H1 (cell line): ENCODE data around the gene FAF2. TPM values are rescaled to one million over a fixed set of nuclear protein-coding genes. Genes with fewer than 3 reads are reported as not detected.

Source experiments
- BCL11A ChIP-seq, 2 experiments: IDR thresholded peaks; one replicate each; pipeline ENCODE4 v1.6.1; 2011; ENCODE audit warnings: low read depth in 2 of 2, low read length in 2 of 2, mild to moderate bottlenecking in 2 of 2
- CBX5 ChIP-seq: fragments of 300-800, 300-1000 bp; sonication (generic); IDR thresholded peaks from 2 replicates; pipeline ENCODE4 v1.7.1; 2016; ENCODE audit warnings: antibody characterized with exemption, low read length, low read depth
- CREB1 ChIP-seq: IDR thresholded peaks from 2 replicates; pipeline ENCODE4 v1.6.1; 2012; ENCODE audit warnings: inconsistent platforms
- CTBP2 ChIP-seq: IDR thresholded peaks from 2 replicates; pipeline ENCODE4 v1.7.0; 2011; ENCODE audit warnings: borderline replicate concordance, mild to moderate bottlenecking, moderate library complexity, mixed read lengths, low read length; ENCODE audit not compliant: insufficient read depth, insufficient read length
- E2F6 ChIP-seq: IDR thresholded peaks from 2 replicates; pipeline ENCODE4 v1.6.1; 2012; ENCODE audit warnings: inconsistent platforms
- EP300 ChIP-seq, 2 experiments: IDR thresholded peaks; 1 replicate in 1 of 2; 2 replicates in 1 of 2; pipeline ENCODE4 v1.6.1; 2011 to 2012; ENCODE audit warnings: low read depth in 2 of 2, low read length in 2 of 2, mild to moderate bottlenecking in 2 of 2, borderline replicate concordance in 1 of 2, inconsistent platforms in 1 of 2, moderate library complexity in 1 of 2
- GTF2F1 ChIP-seq: IDR thresholded peaks from 2 replicates; pipeline ENCODE4 v1.6.1; 2012; ENCODE audit warnings: low read depth, low read length, improper control_type of control experiment, borderline replicate concordance
- NRF1 ChIP-seq: IDR thresholded peaks from 2 replicates; pipeline ENCODE4 v1.6.1; 2011; ENCODE audit warnings: mild to moderate bottlenecking, low read depth, low read length, improper control_type of control experiment
- SP1 ChIP-seq: IDR thresholded peaks from 2 replicates; pipeline ENCODE4 v1.6.1; 2011; ENCODE audit warnings: low read depth, low read length
- TAF1 ChIP-seq: IDR thresholded peaks from 2 replicates; pipeline ENCODE4 v1.6.1; 2011; ENCODE audit warnings: mild to moderate bottlenecking, low read depth, low read length
- TEAD4 ChIP-seq: IDR thresholded peaks from 2 replicates; pipeline ENCODE4 v1.6.1; 2012; ENCODE audit warnings: low read depth, low read length, inconsistent platforms, mixed read lengths
- polyA plus RNA-seq, 7 experiments: library from polyadenylated mRNA; depleted of rRNA in 3 of 7; stranded (reverse) in 5 of 7; unstranded in 2 of 7; fragments of >200 nt in 5 of 7; fragments of 200-250 nt in 2 of 7; gene quantifications; 1 replicate in 5 of 7; 2 replicates in 1 of 7; 4 replicates in 1 of 7; pipeline versions ENCODE4 v1.2.1 to v1.2.3, GENCODE V29; 2011 to 2013; ENCODE audit warnings: missing spikeins in 2 of 7, mixed read lengths in 2 of 7
- total RNA-seq: library from RNA; stranded (reverse); fragmentation: NEBNext Ultra II Directional; extraction: Animal tissue kit (Norgen Biotek cat#: 25700); gene quantifications from 2 replicates; pipeline ENCODE4 v1.2.1, GENCODE V29; 2021
- TF ChIP-seq, protein P1 (sequence below): fragments of 300-600 bp; sonication (generic); IDR thresholded peaks from 2 replicates; pipeline ENCODE4 v1.7.1; 2012; ENCODE audit warnings: low read length, moderate library complexity, mild to moderate bottlenecking, inconsistent platforms; ENCODE audit not compliant: insufficient replicate concordance

The FAF2 gene
- total and polyA plus RNA-seq, 2 of the 8 experiments (the other 6 are each of a cell fraction or from before 2014, with no cell fraction given): 20.8 to 35.8 TPM

DNA sequence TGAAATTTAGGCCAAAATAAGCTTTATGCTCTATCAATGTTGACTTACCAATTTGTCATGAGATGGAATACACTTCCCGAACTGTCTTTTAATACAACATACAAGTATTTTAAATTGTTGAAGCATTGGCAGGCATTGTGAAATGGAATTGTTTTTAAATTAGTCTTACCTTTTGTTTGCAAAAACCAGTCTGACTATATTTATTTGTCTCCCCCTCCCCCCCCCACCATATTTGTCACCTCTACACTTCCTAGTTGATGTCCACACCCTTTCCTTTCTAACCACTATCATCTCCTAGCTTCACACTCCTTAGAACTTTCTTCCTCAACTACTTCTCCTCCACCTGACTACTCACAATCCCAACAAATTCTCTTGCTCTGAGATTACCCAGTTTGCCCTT is 40.9 kb downstream of the FAF2 start (continued):
- TF ChIP-seq, protein P1, sequence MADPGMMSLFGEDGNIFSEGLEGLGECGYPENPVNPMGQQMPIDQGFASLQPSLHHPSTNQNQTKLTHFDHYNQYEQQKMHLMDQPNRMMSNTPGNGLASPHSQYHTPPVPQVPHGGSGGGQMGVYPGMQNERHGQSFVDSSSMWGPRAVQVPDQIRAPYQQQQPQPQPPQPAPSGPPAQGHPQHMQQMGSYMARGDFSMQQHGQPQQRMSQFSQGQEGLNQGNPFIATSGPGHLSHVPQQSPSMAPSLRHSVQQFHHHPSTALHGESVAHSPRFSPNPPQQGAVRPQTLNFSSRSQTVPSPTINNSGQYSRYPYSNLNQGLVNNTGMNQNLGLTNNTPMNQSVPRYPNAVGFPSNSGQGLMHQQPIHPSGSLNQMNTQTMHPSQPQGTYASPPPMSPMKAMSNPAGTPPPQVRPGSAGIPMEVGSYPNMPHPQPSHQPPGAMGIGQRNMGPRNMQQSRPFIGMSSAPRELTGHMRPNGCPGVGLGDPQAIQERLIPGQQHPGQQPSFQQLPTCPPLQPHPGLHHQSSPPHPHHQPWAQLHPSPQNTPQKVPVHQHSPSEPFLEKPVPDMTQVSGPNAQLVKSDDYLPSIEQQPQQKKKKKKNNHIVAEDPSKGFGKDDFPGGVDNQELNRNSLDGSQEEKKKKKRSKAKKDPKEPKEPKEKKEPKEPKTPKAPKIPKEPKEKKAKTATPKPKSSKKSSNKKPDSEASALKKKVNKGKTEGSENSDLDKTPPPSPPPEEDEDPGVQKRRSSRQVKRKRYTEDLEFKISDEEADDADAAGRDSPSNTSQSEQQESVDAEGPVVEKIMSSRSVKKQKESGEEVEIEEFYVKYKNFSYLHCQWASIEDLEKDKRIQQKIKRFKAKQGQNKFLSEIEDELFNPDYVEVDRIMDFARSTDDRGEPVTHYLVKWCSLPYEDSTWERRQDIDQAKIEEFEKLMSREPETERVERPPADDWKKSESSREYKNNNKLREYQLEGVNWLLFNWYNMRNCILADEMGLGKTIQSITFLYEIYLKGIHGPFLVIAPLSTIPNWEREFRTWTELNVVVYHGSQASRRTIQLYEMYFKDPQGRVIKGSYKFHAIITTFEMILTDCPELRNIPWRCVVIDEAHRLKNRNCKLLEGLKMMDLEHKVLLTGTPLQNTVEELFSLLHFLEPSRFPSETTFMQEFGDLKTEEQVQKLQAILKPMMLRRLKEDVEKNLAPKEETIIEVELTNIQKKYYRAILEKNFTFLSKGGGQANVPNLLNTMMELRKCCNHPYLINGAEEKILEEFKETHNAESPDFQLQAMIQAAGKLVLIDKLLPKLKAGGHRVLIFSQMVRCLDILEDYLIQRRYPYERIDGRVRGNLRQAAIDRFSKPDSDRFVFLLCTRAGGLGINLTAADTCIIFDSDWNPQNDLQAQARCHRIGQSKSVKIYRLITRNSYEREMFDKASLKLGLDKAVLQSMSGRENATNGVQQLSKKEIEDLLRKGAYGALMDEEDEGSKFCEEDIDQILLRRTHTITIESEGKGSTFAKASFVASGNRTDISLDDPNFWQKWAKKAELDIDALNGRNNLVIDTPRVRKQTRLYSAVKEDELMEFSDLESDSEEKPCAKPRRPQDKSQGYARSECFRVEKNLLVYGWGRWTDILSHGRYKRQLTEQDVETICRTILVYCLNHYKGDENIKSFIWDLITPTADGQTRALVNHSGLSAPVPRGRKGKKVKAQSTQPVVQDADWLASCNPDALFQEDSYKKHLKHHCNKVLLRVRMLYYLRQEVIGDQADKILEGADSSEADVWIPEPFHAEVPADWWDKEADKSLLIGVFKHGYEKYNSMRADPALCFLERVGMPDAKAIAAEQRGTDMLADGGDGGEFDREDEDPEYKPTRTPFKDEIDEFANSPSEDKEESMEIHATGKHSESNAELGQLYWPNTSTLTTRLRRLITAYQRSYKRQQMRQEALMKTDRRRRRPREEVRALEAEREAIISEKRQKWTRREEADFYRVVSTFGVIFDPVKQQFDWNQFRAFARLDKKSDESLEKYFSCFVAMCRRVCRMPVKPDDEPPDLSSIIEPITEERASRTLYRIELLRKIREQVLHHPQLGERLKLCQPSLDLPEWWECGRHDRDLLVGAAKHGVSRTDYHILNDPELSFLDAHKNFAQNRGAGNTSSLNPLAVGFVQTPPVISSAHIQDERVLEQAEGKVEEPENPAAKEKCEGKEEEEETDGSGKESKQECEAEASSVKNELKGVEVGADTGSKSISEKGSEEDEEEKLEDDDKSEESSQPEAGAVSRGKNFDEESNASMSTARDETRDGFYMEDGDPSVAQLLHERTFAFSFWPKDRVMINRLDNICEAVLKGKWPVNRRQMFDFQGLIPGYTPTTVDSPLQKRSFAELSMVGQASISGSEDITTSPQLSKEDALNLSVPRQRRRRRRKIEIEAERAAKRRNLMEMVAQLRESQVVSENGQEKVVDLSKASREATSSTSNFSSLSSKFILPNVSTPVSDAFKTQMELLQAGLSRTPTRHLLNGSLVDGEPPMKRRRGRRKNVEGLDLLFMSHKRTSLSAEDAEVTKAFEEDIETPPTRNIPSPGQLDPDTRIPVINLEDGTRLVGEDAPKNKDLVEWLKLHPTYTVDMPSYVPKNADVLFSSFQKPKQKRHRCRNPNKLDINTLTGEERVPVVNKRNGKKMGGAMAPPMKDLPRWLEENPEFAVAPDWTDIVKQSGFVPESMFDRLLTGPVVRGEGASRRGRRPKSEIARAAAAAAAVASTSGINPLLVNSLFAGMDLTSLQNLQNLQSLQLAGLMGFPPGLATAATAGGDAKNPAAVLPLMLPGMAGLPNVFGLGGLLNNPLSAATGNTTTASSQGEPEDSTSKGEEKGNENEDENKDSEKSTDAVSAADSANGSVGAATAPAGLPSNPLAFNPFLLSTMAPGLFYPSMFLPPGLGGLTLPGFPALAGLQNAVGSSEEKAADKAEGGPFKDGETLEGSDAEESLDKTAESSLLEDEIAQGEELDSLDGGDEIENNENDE: no peak
- TF ChIP-seq NRF1 (no peak), E2F6 (no peak), BCL11A (IDR thresholded peaks at IDR 0.05; ENCODE audit: low read depth in 2 of 2, low read length in 2 of 2) (no peak), CREB1 (no peak), TEAD4 (no peak), EP300 (IDR thresholded peaks at IDR 0.05; ENCODE audit: borderline replicate concordance in 1 of 2, low read depth in 2 of 2, low read length in 2 of 2) (no peak), TAF1 (no peak), SP1 (no peak), CBX5 (no peak), CTBP2 (no peak), GTF2F1 (no peak)
